ENCODE data around the gene CWC22. TPM values are rescaled to one million over a fixed set of nuclear protein-coding genes. Genes with fewer than 3 reads are reported as not detected.
"Not testable (repeated sequence)": the region's sequence is repeated elsewhere in the genome, so short reads cannot be mapped to it uniquely, and the experiment has no call there.

Gene CWC22
- polyA plus RNA-seq, 3 donors, result 34.9 to 44.0 (median 36.0) TPM

DNA sequence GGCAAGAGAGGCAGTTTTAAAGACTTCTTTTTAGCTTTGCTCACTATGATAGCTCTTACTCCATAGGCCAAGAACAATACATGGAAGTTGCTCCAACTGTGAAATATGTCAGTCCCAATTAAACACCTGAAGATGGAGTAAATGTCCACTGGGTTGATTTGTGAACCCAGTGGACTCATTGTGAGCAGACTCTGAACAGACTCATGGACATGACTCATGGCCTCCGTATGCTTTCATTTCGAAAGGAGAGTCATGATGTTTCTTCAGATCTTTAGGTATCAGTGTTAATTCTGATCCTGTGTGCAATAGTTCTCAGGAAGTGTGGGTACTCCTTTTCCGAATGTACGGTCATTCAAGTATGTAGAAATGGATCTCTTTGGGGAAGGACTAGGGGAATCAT, 5.4 kb upstream of the CWC22 start:
- DNase-seq (ENCODE audit: extremely low read depth in 1 of 11, low read depth in 9 of 11, low spot score in 4 of 11), result no peak

DNA sequence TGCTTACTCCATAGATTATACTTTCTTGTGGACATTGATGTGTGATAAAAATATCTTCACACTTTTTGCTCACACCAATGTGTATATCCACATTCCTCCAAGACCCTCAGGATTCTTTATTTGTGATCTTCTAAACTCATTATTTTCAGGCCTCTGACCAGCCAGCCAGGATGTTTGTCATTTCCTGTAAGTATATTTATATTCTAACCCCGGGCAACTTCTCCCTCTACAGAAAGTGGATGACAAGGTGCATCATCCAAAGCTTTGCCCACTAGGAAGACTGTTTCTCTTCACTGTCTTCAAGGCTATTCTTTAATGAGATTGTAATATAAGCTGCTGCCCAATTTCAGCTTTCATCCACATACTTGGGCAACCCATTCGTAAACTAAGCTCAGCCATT, 3.6 kb upstream of the CWC22 start:
- DNase-seq (ENCODE audit: extremely low read depth in 1 of 11, low read depth in 9 of 11, low spot score in 4 of 11), result no peak

DNA sequence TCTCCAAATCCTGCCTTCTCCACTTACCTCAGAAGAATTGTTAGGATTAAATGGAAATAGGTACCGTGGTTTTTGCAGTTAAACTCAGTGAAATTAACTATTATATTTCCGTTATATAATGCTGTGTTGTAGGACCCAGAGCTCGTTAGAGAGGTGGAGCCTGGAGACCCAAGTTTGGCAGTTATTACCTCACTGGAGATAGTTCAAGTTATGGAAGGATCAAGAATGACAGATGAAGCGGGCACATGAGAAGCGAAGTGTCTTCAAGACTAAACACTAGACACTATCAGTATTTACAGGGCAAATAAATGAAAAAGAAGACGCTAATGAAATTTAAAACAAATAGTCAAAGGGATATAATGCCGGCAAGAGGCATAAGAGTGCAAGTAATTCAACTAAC, 866 bp downstream of the CWC22 start:
- DNase-seq (ENCODE audit: extremely low read depth in 1 of 11, low read depth in 9 of 11, low spot score in 4 of 11), result peak in 1 of 11 donors; percentile 4

DNA sequence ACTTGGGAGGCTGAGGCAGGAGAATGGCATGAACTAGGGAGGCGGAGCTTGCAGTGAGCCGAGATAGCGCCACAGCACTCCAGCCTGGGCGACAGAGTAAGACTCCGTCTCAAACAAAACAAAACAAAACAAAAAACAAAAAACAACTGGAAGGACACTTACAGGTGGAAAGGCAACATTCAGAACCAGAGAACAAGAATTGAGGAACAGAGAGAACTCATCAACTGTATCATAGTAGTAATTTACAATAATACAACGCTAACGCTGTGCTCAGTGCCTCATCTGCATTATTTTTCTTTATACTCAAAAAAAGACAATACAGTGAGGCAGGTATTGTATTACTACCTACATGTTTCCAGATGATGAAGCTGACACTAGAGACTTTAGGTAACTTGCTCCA, 1.6 kb downstream of the CWC22 start:
- not testable (repeated sequence) for DNase-seq (ENCODE audit: extremely low read depth in 1 of 11, low read depth in 9 of 11, low spot score in 4 of 11)

DNA sequence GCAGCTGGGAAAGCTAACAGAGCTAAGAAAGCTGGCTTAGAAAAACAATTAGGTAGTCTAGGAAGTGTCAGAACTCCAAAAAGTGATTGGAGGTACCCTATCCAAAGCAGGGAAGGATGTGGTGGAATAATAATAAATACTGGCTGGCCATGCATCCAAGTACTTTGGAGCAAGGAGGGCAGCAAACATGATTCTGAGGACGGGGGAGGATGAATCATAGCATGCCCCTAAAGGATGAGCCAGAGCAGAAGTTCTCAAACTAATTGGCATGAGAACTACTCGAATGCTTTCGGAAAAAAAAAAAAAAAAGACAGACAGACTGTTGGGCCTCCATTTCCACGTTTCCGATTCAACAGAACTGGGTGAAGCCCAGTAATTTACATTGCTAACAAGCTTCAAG, 2.4 kb downstream of the CWC22 start:
- no peak for DNase-seq (ENCODE audit: extremely low read depth in 1 of 11, low read depth in 9 of 11, low spot score in 4 of 11)

- no peak for DNase-seq (ENCODE audit: extremely low read depth in 1 of 11, low read depth in 9 of 11, low spot score in 4 of 11)
Measured at GRCh38 chr2:180003559-180003958, 3.5 kb downstream of the CWC22 start.

DNA sequence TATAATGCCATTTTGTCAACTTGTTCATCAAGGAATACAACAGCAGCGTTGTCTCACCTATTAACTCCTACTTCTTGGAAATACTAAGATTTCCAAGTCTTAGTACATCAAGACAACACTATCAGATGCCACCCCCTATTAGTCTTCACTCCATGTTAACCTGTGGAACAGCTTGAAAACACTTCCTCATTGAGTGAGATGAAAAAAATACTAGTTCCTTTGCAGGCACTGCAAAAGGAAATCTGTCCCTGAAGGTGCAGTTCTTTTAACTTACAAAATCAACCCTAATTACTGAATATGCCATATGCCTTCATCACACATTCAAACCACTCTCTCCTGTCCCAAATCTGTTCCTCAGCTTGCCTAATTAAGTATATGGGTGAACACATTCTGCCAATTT, 4.0 kb downstream of the CWC22 start:
- no peak for DNase-seq (ENCODE audit: extremely low read depth in 1 of 11, low read depth in 9 of 11, low spot score in 4 of 11)

- DNase-seq (ENCODE audit: extremely low read depth in 1 of 11, low read depth in 9 of 11, low spot score in 4 of 11), result no peak
Measured at GRCh38 chr2:180002198-180002770, 4.8 kb downstream of the CWC22 start.

DNA sequence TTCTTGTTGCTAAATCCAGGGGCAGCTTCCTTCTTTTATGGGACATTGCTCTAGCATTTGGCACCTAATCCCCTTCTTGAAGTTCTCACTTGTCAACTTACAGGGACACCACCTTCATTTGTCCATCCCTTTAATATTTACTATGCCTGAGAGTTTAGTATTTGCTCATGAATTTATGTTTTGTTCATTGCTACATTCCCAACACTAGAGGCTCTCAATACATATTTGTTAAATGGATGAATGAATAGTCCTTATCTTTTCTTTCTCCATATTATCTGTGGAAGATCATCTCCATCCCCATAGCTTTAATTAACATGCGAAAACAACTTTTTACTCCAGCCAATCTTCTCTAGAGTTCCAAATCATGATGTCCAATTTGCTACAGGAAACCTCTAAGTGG, 5.4 kb downstream of the CWC22 start:
- DNase-seq (ENCODE audit: extremely low read depth in 1 of 11, low read depth in 9 of 11, low spot score in 4 of 11), result no peak

GRCh38 chr2:180000434-180000833, 6.7 kb downstream of the CWC22 start:
- DNase-seq (ENCODE audit: extremely low read depth in 1 of 11, low read depth in 9 of 11, low spot score in 4 of 11), result no peak

DNA sequence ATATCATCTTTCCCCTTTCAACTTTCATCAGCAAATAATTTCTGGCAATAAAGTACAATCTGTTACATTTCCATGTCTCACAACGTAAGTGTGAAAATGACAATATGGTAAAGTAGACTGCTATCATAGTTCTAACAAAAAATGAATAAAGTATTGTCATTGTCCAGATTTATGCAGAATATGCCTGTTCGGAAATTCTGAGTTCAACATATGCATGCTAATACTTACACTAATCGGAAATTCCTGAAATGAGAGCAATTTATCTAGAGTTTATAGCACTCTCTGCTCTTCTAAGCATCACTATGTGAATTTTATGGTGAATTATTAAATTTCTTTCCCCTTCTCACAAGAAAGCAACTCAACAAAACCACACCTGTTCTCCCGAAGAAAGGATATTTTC, 8.1 kb downstream of the CWC22 start:
- DNase-seq (ENCODE audit: extremely low read depth in 1 of 11, low read depth in 9 of 11, low spot score in 4 of 11), result no peak

DNA sequence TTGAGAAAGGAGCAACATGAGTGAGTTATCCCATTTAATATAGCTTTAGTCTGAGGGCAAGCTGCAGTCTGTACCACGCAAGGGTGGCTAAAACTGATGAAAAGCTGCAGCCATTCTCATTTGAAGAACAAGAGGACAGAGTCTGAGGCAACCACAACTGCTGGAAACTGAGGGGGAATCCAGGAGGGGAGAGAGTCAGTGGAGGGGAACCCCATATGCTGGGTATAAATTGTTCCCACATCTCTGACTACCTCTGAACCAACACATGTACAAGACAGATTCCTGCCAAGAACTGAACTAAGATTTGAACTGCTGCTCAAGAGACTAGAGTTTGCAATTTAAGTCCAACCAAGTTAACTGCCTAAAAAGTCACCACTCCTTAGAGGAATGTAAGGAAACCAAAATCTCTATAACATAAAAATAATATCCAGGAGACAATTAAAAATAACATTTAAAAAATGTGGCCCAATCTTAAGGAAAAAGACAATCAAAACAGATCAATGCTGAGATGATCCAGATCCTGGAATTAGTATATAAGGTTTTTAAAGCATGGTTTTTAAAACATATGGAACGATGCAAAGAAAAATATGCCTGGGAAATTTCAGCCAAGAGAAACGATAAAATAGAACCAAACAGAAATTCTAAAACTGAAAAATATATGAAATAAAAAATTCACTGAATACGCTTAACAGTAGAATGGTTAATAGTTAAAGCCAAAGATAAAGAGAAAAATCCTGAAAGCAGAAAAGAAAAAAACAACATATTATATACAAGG, 11.2 kb downstream of the CWC22 start:
- DNase-seq (ENCODE audit: extremely low read depth in 1 of 11, low read depth in 9 of 11, low spot score in 4 of 11), result no peak

GRCh38 chr2:179991344-179991743, 15.8 kb downstream of the CWC22 start:
- no peak for DNase-seq (ENCODE audit: extremely low read depth in 1 of 11, low read depth in 9 of 11, low spot score in 4 of 11)

DNA sequence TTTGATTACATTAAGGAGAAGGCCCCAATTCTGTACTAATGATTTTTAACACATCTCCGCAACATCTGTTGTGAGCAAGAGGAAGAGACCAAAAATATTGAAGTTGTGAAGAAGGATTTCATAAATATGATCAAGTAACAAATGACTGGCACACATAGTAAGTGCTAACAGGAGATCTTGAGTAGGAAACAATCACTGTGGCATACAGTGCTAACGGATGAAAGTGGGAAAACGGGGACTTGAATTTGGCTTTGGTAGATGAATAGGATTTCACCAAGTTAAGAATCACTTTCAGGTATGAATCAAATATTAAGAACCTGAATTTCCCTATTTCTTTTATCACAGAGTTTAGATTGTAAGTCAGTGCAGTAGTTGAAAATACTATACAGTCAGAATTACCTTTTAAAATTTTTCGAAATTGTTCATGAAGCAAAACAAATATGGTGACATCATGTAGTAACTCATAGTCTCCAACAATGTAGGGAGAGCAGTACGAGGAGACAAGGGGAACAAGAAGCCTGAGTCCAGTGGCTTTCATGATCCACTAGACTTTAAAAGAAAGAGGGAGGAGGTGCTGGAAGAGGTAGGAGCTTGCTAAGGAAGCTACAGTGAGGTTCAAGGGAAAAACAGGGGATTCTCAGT, 16.3 kb downstream of the CWC22 start:
- no peak for DNase-seq (ENCODE audit: extremely low read depth in 1 of 11, low read depth in 9 of 11, low spot score in 4 of 11)

GRCh38 chr2:179987916-179988315, 19.2 kb downstream of the CWC22 start:
- no peak for DNase-seq (ENCODE audit: extremely low read depth in 1 of 11, low read depth in 9 of 11, low spot score in 4 of 11)

GRCh38 chr2:179985163-179985820, 21.8 kb downstream of the CWC22 start:
- DNase-seq (ENCODE audit: extremely low read depth in 1 of 11, low read depth in 9 of 11, low spot score in 4 of 11), result no peak

- DNase-seq (ENCODE audit: extremely low read depth in 1 of 11, low read depth in 9 of 11, low spot score in 4 of 11), result no peak
Measured at GRCh38 chr2:179983250-179983932, 23.7 kb downstream of the CWC22 start.

DNA sequence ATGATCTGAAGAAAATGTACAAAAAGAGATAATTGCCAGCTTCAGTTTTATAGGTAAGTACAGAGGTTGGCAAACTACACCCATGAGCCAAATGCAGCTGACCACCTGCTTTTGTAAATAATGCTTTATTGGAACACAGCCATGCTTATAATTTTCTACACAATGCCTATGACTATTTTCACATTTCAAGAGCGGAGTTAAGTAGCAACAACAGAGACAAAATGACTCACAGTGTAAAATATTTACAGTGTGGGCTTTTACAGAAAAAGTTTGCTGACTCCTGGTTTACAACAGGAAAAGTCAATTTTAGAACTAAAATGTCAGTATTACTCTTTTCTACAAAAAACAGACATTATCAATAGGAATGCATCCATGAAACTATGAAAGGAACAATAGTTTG, 26.0 kb downstream of the CWC22 start:
- no peak for DNase-seq (ENCODE audit: extremely low read depth in 1 of 11, low read depth in 9 of 11, low spot score in 4 of 11)

DNA sequence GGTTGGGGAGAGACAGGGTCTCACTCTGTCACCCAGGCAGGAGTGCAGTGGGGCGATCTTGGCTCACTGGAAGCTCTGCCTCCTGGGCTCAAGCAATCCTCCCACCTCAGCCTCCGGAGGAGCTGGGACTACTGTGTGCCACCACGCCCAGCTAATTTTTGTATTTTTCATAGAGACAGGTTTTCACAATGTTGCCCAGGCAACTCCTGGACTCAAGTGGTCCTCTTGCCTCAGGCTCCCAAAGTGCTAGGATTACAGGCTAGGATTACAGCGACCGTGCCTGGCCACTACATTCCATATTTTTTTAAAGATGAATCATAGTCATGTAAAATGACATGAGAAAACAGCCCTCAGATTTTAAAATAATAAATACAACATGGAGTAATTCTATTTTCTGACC, 32.3 kb downstream of the CWC22 start:
- no peak for DNase-seq (ENCODE audit: extremely low read depth in 1 of 11, low read depth in 9 of 11, low spot score in 4 of 11)

Measured in renal cortex interstitium (tissue), 11 donors.